Measurements from ENCODE around the gene LOC101059915.
A peak's percentile ranks its signal among the peaks of the same experiment; 100 is the strongest.

Gene LOC101059915

DNA sequence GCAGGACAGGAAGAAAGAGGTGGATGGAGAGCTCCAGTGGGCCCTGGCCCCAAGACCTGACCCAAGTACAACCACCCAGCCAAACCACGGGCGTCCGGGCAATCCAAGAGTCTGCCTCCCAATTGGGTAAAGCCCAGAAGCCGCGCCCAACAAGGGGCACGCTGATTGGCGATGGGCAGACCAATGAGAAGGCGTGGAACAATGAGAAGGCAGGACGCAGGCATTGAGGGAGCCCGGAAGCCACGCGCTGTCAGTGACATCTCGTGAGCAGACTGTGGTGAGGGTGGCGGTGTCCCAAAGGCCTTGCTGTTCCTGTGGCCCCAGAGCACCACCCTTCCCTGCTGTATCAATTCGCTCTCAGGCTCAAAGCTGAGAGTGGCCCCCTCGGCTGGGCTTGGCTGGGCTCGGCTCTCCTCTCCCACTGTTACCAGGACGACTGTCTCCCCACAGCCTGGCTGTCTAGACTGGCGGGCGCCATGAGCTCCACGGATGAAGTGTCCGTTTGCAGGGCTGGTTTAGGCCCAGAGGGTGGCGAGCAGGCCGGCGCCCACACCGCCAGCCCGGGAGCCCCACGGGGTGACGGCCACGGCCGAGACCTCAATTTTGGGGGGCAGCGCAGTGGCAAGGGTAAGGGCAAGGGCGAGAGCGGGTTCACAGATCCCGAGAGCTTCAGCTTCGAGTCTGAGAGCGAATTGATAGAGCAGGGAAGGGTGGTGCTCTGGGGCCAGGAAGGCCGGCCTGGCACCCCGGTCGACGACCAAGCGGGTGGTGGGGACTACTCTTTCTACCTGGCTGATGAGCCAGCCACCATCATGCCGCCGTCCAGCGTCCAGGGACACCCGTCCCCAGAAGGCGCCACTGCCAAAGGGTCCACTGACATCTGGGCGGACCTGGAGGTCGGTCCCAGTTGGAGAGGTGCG is at the start of gene LOC101059915:
Gene LOC101059915 (plus strand): TSS at position 219 of the 920 bp plus-strand sequence.
- DNase-seq (ENCODE audit: low read depth, low spot score): no peak

DNA sequence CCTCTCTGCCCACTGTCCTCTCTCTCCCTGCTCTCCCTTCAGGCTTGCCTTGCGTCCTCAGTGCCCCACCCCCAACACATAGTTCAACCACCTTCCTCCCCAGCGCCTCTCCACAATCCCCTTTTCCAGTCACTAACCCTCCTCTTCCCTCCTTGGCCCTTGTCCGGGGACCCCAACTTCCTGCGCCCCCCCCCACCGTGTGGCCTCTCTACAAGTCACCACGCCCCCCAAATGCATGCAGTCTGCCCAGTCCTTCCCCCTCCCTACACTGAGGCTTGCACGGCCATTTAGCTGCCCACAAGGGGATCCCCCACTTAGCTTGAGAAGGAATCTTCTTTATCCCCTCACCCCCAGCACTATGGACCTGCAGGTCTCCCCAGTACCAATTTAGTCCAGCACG is 49.6 kb upstream of the LOC101059915 start:
- no peak for DNase-seq (ENCODE audit: low read depth, low spot score)

DNA sequence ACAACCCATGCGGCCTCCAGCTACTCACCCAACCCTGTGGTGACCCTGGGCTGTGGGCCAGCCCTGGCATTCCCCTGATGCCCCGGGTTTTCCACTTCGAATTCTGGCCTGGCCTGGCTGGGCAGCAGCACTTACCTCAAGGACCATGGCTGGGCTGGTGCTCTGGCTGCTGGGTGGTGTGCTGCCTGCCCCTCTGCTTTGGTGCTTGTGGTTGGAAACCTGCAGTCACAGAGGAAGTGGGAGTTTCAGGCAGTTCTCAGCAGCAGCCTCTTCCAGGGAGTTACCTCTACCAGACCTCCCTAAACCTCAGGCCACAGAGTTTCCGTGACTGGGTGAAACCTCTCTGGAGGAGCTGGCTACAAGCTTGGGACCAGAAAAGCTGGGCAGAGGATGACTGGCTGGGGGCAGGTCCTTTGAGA is 49.0 kb upstream of the LOC101059915 start, which contains the start of gene CXCR3:
Gene CXCR3 (minus strand): TSS at position 209 of the 419 bp plus-strand sequence. CDS start 62 bp downstream, at position 147.
- peak; percentile 48 for DNase-seq (ENCODE audit: low read depth, low spot score)

DNA sequence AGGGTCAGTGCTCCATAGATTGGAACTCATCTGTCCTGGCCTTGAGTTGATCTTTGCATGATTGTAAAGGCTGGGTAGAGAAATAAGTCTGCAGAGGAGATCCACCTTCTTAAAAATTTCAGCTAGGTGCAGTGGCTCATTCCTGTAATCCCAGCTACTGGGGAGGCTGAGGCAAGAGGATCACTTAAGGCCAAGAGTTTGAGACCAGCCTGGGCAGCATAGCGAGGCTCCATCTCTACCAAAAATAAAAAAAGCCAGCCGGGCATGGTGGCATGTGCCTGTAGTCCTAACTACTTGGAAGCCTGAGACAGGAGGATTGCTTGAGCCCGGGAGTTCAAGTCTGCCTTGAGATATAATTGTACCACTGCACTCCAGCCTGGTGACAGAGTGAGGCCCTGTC is 48.6 kb upstream of the LOC101059915 start:
- no peak for DNase-seq (ENCODE audit: low read depth, low spot score)

DNA sequence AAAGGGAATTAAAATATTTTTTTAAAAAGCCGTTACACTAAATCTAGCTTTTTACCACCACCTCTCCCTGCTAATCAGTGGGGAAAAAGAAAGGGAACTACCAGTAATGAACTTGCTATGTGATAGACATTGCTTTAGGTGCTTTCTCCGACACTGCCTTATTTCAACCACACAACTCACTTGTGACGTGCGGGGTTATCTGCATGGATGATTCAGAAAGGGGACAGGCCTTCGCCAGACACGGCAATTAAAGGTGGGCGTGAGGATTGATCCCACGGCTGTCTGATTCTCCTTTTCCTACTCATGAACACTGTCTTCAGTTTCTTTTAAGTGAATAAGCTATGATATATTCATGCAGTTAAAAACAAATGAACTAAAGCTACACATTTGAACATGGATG is 48.2 kb upstream of the LOC101059915 start:
- peak; percentile 46 for DNase-seq (ENCODE audit: low read depth, low spot score)

DNA sequence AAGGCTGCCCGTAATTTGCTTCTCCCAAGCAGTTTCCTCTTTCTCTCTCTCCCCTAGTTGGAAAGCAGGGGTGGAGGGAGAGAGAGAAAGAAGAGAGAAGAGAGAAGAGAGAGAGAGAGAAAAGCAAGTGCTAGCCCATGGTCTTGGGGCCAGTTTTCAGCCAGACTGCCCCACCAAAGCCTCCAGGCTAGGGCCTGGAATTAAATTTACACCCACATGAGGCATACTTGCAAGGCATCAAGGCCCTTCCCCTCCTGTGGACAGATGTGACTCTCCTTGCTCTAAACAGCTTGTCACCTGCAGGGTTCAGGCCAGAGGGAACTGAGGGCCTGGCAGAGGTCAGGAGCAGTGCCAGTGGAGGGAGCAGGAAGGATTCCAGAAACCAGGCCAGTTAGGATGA is 47.4 kb upstream of the LOC101059915 start:
- no peak for DNase-seq (ENCODE audit: low read depth, low spot score)

DNA sequence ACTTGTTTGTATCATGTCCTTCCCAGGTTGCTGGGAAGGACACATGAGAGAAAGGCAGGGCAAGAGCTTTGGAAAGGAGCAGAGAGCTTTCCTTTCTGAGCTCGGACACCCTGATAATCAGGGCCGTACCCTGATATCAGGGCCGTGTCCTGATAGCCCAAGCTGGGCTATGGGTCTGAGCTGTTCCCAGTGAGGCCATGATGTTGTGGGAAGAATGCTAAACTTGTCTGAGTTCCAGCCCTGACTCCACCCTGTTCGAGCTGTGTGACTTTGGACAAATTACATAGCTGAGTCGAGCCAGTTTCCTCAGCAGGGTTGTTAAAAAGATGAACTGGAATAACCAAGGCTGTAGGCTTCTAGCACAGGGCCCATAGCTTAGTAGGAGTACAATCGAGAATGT is 45.7 kb upstream of the LOC101059915 start:
- DNase-seq (ENCODE audit: low read depth, low spot score): no peak

DNA sequence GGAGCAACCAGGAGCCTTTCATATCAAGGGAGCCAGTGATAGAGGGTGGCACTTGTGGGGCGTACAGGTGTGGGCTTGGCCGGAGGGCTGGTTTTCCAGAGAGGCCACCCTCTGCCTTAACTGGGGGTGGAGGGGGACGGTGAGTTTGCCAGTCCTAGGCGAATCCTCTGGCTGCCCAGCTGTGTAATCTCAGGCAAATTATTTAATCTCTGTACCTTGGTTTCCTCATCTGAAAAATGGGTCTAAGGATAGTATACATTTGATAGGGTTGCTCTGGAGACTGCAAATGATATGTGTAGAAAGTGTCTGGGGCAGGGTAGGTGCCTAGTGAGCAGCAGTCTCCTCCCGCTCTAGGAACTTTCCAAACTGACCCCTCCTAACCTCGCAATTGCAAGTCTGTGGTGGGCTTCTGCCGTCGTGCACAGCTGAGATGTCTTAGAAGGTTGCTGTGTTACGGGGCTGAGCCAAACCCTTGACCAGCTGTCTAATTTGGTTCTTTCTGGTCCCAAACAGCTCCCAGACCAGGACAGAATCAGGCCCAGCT is 45.2 kb upstream of the LOC101059915 start:
- no peak for DNase-seq (ENCODE audit: low read depth, low spot score)

DNA sequence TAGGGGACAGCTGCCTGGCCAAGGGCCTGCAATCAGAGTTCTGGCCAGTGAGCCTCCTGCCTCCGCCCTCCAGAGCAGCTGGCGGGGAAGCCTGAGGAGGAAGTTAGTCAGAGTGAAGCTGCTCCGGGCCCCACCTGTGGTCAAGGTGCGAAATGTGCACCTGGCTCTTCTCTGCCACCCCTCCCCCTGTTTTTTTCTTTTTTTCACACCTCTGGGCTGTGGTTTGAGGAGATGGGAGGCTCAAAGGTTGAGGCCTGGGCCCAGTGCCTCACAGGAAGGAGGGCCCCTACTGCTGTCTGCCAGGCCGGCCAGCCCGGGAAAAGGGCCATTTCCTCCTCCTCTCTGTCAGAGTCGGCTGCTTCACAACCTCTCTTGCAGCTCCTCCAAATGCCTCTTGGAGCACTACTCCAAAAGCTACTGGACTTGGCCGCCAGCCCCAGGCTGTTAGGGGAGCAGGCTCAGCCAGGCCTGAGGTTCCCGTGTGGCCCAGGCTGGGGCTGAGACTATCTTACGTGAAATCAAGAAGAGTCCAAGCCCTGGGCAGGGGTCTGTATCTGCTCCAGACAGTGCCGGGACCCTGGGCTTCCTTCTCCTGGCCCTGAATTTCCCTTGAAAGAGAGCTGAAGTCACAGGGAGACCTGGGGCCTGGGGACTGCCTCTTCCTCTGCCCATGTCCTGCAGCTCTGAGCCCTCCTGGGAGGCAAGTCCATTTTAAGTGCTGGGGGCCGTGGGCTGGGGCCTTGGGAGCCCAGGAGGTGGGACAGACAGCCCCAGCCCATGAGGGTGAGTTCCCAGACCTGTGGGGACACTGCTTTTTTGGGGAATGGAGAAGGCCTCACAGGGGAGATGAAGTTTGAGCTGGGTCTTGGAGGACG is 44.5 kb upstream of the LOC101059915 start:
- peak; percentile 42 for DNase-seq (ENCODE audit: low read depth, low spot score)

DNA sequence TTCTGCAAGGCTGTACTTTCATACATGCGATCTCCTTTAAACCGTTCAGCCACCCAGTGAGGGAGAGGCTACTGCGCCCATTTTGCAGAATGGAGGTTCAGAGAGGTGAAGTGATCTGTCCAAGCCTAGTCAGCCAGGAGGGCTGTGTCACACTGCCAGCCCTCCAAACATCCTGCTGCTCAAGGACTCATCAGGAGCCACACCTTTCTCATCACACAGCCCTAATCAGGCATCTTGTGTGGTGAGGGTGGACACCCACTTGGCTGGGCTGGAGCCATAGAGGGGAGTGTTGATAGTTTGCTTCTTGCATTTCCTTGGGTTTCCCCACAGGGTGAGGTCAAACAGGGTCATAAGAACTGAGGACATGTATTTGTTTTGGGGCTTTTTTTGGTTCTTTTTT is 43.6 kb upstream of the LOC101059915 start:
- DNase-seq (ENCODE audit: low read depth, low spot score): no peak

DNA sequence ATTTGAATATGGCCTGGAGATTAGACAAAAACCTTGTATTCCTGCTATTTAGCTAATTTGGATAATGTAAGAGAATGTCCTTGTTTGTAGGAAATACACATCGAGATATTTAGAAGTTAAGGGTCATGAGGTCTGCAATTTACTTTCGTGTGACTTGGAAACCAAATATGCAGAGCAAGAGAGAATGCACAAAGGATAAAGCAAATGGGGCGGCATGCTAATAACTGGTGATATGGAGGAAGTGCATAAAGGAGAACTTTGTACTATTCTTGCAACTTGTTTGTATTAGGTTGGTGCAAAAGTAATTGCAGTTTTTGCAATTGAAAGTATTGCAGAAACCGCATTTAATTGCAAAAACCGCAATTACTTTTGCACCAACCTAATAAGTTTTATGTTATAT is 41.9 kb upstream of the LOC101059915 start:
- DNase-seq (ENCODE audit: low read depth, low spot score): no peak

DNA sequence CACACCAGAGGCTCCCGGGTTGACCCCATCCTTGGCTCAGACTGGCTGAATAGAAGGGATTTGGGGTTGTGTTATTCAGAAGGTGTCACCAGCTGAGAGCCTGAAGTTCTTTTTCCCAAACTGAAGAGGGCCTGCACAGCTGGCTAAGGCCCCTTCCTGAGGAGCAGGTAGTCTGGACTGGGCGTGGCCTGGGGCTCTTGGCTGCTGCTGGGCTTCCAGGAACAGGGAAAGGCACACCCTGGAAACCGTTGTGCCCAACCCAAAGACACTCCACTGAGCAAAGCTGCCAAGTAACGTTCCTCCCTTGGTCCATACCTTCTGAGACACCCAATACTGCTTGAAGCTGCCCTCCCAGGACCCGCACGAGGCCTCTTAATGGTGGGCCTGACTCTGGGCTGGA is 40.8 kb upstream of the LOC101059915 start:
- no peak for DNase-seq (ENCODE audit: low read depth, low spot score)

DNA sequence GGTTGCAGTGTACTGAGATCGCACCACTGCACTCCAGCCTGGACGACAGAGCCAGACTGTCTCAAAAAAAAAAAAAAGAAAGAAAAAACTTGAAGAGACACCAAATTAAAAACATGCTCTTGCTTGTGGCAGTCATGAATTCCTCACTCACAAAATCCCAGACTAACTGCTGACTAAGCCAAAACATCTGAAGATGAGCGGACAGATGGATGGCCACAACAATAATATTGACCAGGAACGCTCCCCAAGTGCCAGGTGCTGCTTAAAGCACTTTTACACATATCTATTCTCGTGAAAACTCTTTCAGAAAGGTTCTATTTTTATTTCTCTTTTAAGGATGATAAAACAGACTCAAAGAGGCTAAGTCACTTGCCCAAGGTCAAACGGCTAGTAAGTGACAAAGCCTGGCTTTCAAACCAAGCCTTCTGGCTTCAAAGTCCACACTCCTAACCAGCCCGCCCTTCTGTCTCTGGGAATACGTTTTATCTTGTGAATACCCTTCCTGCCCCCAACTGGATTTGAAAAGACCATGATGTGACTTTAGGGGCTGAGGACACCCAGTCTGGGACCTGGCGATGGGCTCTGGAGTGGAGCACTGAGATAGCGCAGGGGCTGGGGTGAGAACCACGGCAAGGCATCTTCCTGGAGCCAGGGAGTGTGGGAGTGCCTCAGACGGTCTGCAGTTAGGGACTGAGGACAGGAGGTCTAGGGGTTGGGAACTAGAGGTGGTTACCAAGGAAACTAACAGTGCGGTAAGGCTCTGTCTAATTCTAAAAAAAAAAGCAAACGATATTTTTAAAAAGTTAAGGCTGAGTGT is 39.5 kb upstream of the LOC101059915 start:
- DNase-seq (ENCODE audit: low read depth, low spot score): no peak

DNA sequence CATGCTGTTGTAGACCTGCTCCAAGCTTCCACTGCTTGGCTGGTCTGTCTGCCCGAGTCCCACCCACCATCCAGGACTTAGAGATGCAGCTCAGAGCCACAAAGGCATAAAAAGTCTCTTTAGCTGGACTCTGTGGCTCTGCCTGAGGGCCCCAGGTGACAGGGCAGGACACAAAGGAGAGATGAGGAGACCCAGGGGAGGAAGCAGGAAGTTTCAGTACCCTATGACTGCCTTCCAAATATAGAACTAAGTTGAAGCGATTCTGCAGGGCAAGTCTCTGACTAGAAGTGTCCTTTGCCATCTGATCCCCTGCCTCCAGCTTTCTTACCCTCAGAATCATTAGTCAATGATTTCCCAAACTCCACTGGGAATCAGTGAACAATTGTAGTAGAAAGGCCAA is 37.9 kb upstream of the LOC101059915 start:
- no peak for DNase-seq (ENCODE audit: low read depth, low spot score)

DNA sequence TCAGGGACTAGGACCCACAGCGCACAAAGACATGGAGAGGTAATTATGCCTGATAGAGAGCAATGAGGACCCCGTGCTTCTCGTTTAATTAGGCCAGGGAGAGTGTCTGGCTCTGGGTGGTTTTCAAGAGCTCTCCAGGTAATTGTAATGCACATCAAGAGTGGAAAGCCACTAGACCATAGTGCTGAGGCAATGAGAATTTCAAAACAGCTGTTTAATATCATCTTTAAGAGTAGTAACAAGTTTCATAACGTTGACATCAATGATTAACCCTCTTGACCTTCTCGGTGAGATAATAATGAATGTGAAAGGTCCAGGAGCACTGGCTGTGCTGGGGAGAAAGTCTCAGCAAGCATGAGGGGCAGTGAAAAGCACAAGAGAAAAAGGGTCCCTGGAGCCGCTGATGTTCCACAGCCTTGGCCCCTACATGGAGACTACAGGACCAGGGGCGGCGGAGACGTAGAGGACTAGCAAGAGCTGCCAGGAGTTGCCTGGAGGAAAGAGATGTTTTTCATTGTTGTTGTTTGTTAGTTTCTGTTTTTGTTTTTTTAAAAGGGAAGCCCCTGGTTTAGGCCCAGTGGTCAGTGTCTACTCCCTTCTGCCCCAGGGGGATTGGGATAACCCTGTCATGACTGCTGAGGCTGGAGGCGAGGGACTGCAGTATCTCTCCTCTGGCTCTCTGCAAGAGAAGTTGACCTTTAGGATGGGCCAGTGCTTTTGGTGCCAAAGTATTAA is 34.3 kb upstream of the LOC101059915 start:
- no peak for DNase-seq (ENCODE audit: low read depth, low spot score)

DNA sequence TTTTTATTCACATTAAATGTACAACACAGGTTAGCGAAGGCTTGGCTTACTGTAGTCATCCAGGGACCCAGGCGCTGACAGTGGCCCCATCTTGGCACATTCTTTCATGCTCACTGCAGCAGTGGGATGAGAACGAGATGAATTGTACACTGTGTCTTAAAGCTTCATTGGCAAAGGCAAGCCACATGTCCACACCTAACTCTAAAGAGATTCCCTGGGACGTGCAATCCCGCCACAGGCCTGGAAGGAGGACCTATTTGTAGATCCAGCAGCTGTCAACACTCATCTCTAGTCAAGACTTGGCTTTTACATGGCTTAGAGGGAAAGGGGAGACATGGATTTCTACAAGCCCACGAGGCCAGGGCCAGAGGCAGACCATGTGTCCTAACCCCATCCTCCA is 33.0 kb upstream of the LOC101059915 start:
- no peak for DNase-seq (ENCODE audit: low read depth, low spot score)

DNA sequence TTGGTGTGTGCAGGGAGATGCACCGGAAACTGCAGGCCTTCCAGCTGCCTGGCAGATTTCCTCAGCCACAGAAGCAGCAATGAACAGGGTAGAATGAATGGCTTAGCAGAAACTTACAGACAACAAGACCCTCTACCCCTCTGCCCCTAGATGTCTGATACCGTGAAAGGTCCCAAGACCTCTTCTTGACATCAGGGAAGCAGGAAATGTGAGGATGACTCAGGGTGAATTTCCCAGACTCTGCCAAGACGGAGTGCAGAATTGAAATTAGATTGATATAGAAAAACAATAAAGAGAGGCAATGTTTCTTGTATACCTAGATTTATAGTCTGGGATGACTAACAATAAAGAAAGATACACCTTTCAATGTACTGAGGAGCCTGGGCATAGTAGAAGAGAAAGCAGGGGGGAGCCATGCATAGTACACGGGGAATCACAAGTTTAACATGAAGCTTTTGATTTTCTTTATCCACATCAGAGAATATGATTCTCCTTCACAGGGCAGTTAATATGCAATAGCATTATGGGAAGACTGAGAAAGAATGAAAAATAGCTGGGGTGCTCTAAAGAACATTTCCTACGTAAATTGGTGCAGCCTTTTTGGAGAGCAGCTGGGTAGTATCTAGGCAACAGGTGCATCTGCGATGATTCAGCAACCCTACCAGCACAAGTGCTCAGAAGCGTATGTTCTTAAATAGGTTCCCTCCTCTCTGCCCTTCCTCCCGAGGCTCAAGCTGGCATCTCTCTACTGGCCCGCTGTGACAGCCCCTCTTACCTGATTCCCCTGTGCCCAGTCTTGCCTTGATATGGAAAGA is 30.7 kb upstream of the LOC101059915 start:
- no peak for DNase-seq (ENCODE audit: low read depth, low spot score)

DNA sequence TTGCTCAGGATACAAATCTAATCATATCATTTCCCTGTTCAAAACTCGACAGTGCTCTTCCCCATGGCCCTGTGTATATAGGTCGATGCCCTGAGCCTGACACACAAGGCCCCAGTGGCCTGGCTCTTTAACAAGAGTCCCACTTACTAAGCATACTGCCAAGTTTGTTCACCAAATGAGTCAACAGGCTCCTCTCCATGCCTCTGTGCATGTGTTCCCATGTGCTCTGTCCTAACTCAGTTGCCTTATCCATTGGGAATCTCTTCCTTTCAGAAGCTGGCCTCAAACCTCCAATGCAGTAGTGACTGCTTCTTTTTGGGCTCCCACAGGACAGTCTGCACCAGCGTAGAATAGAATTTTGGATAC is 30.1 kb upstream of the LOC101059915 start:
- DNase-seq (ENCODE audit: low read depth, low spot score): no peak

DNA sequence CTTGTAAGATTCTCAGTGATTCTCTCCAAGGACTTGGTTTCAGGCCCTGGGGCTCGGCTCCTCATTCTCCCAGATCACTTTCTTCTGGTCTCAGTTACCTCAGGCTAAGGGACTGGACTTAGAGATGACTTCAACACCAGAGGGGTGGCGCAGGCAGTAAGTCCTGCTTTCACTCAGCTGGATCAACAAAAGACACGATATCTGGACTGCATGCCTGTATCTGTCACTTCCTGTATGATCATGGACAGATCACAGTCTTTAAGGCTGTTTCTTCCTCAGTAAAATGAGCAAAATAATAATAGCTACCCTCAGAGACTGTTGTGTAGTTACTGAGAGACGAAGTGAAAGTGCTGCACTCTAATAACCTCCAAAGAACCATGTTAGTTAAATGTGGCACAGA is 29.5 kb upstream of the LOC101059915 start:
- DNase-seq (ENCODE audit: low read depth, low spot score): no peak

DNA sequence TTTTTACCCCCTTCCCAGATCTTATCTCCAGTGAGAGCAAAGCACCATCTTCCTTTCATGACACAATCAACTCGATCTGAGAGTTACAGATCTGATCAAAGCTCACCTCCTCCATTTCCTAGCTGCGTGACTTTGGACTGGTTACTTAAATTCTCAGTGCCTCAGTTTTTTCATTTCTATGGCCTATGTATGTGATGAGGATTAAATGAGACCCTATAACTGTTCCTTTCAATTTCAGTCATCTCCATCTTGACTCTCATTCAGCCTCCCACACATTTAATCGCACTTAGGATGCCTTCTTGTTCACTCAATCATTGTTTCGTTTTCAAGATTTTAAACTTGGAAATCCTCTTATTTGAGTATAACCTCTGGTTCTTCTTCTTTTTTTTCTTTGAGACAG is 28.9 kb upstream of the LOC101059915 start:
- DNase-seq (ENCODE audit: low read depth, low spot score): no peak
